HepG2 (cell line): ENCODE data around the gene PLK2. TPM values are rescaled to one million over a fixed set of nuclear protein-coding genes. Genes with fewer than 3 reads are reported as not detected.

Experiments
- ATAC-seq: fragments of 200-7000 bp; cut with Tn5 transposase; 3 replicates; pipeline ENCODE4 v1.9.1; 2020; ENCODE audit warnings: mild to moderate bottlenecking, moderate library complexity
- BruUV-seq: library from RNA; stranded (reverse); fragments of 400-500 nt; replicated peaks from 2 replicates; lab custom pipeline; 2021; lab: Mats Ljungman, UMichigan
- CTCF ChIA-PET: fragments of 300-600 bp; formaldehyde crosslinking; extraction: SDS; loops from one replicate; lab custom pipeline; 2021; ENCODE audit warnings: low total read pairs, inconsistent platforms, low intra/inter-chr PET ratio; lab: Yijun Ruan, JAX
- POLR2A ChIA-PET: fragments of 350-600 bp; sonication (Branson Sonifier 250); formaldehyde crosslinking; loops from one replicate; lab custom pipeline; 2020; ENCODE audit warnings: antibody characterized with exemption, inconsistent platforms; lab: Yijun Ruan, JAX
- DNase-seq: peaks from one replicate; pipeline ENCODE4 v3.0.0-alpha.2; 2015; ENCODE audit warnings: low spot score
- FAIRE-seq: peaks from 3 replicates; lab custom pipeline; 2011; peaks lifted over from hg19 to GRCh38; lab: Jason Lieb, UNC
- H2AFZ ChIP-seq: one replicate; pipeline ENCODE4 v1.6.1; 2011; ENCODE audit warnings: low read length, inconsistent platforms
- H3K27ac ChIP-seq: fragments of 300-600 bp; 3 replicates; pipeline ENCODE4 v1.8.0; 2011; ENCODE audit warnings: mixed run types, mild to moderate bottlenecking, mixed read lengths, low read length, inconsistent platforms; ENCODE audit not compliant: insufficient read depth; ENCODE audit errors: extremely low read length
- H3K27me3 ChIP-seq, 2 experiments: fragments of 200-600 bp in 1 of 2; 2 replicates in 1 of 2; 3 replicates in 1 of 2; pipeline versions ENCODE4 v1.6.0 to v1.8.0; 2011; ENCODE audit warnings: low read length in 2 of 2, mild to moderate bottlenecking in 2 of 2, moderate library complexity in 2 of 2, inconsistent platforms in 1 of 2; ENCODE audit not compliant: insufficient read depth in 2 of 2, control insufficient read depth in 1 of 2
- H3K36me3 ChIP-seq, 2 experiments: fragments of 200-600 bp in 1 of 2; replicated peaks in 1 of 2; 2 replicates in 1 of 2; 3 replicates in 1 of 2; pipeline versions ENCODE4 v1.5.1 to v1.8.0; 2011; ENCODE audit warnings: low read length in 2 of 2, inconsistent platforms in 1 of 2; ENCODE audit not compliant: insufficient read depth in 2 of 2, control insufficient read depth in 1 of 2
- H3K4me1 ChIP-seq: 2 replicates; pipeline ENCODE4 v1.5.1; 2012; ENCODE audit warnings: low read length, inconsistent platforms; ENCODE audit not compliant: insufficient read depth
- H3K4me2 ChIP-seq: 2 replicates; pipeline ENCODE4 v1.6.0; 2011; ENCODE audit warnings: low read depth, low read length, inconsistent platforms
- H3K4me3 ChIP-seq, 3 experiments: fragments of 200-600 bp in 1 of 3; sonication (generic), shearing (Covaris generic) in 1 of 3; replicated peaks in 1 of 3; 2 replicates each; pipeline ENCODE4 v1.5.1; 2011 to 2016; ENCODE audit warnings: low read length in 3 of 3, inconsistent platforms in 2 of 3, low read depth in 2 of 3, mild to moderate bottlenecking in 2 of 3, control low read depth in 1 of 3, mixed read lengths in 1 of 3; ENCODE audit not compliant: insufficient read depth in 1 of 3
- H3K79me2 ChIP-seq: one replicate; pipeline ENCODE4 v1.6.1; 2011; ENCODE audit warnings: low read length, inconsistent platforms; ENCODE audit not compliant: insufficient read depth
- H3K9ac ChIP-seq: 2 replicates; pipeline ENCODE4 v1.6.0; 2011; ENCODE audit warnings: mild to moderate bottlenecking, low read depth, low read length, inconsistent platforms; ENCODE audit not compliant: insufficient read depth
- H3K9me3 ChIP-seq: 2 replicates; pipeline ENCODE4 v1.5.1; 2012; ENCODE audit warnings: mild to moderate bottlenecking, low read length
- H4K20me1 ChIP-seq: 2 replicates; pipeline ENCODE4 v1.6.0; 2011; ENCODE audit warnings: inconsistent platforms, mild to moderate bottlenecking, low read length, moderate library complexity; ENCODE audit not compliant: insufficient read depth
- ATM ChIP-seq: fragments of 450-650 bp; IDR thresholded peaks from 2 replicates; pipeline ENCODE4 v1.7.1; 2017; ENCODE audit warnings: mild to moderate bottlenecking, borderline replicate concordance
- FOXA1 ChIP-seq, 2 experiments: fragments of 450-650 bp in 1 of 2; sonication (generic) in 1 of 2; formaldehyde crosslinking in 1 of 2; IDR thresholded peaks; 2 replicates each; pipeline versions ENCODE4 v1.4.0 to v1.6.1; 2016 to 2020; ENCODE audit warnings: missing genetic modification reagents in 1 of 2
- KLF16 ChIP-seq, 2 experiments: sonication (generic) in 1 of 2; formaldehyde crosslinking in 1 of 2; IDR thresholded peaks; 2 replicates each; pipeline versions ENCODE4 v1.6.1 to v1.8.0; 2016 to 2023; ENCODE audit warnings: missing genetic modification reagents in 2 of 2, missing compliant biosample characterization in 1 of 2
- NCOA5 ChIP-seq: sonication (generic); formaldehyde crosslinking; IDR thresholded peaks from 2 replicates; pipeline ENCODE4 v1.4.0; 2020; ENCODE audit warnings: missing genetic modification reagents
- SOX6 ChIP-seq, 2 experiments: fragments of 450-650 bp in 1 of 2; sonication (generic) in 1 of 2; formaldehyde crosslinking in 1 of 2; IDR thresholded peaks; 2 replicates each; pipeline versions ENCODE4 v1.4.0 to v1.6.1; 2017 to 2020; ENCODE audit warnings: antibody characterized with exemption in 1 of 2, mild to moderate bottlenecking in 1 of 2, missing genetic modification reagents in 1 of 2
- SSRP1 ChIP-seq: IDR thresholded peaks from 2 replicates; pipeline ENCODE4 v1.6.1; 2016; ENCODE audit warnings: control low read depth
- XBP1 ChIP-seq: sonication (generic); formaldehyde crosslinking; IDR thresholded peaks from 2 replicates; pipeline ENCODE4 v1.5.0; 2020; ENCODE audit warnings: missing genetic modification reagents
- WGBS: methylation state at CpG from one replicate; pipeline ENCODE4 v1.1.6; 2017; ENCODE audit warnings: low lambda C conversion rate; 5-methylcytosine and 5-hydroxymethylcytosine counted together
- in situ Hi-C: cut with HindIII; loops from 2 replicates; pipeline ENCODE4 v1.10.0; 2017; ENCODE audit warnings: low pct_unique_long_range_greater_than_20kb; ENCODE audit not compliant: extremely low pct_ligation_motif_present
- intact Hi-C: fragments of 100-400 bp; cut with micrococcal nuclease; formaldehyde crosslinking; loops from one replicate; pipeline ENCODE4 v1.10.0; 2022; ENCODE audit not compliant: unreplicated experiment
- polyA plus RNA-seq, 8 experiments: library from polyadenylated mRNA; depleted of rRNA in 3 of 8; stranded (reverse) in 7 of 8; unstranded in 1 of 8; fragments of >200 nt; fragmentation: Illumina TruSeq in 4 of 8; extraction: Trizol in 4 of 8; gene quantifications; 2 replicates each; pipeline versions ENCODE4 v1.2.1 to v1.2.3, GENCODE V29; 2011 to 2016; ENCODE audit warnings: low read depth in 4 of 8, missing spikeins in 1 of 8, mixed read lengths in 1 of 8; ENCODE audit not compliant: insufficient read depth in 1 of 8
- total RNA-seq, 5 experiments: library from RNA; depleted of rRNA; stranded (reverse); fragments of >200 nt; fragmentation: Illumina TruSeq; extraction: Trizol; gene quantifications; 2 replicates each; pipeline ENCODE4 v1.2.3, GENCODE V29; 2016; ENCODE audit warnings: low read depth in 1 of 5
- TF ChIP-seq, protein P1 (sequence below): sonication (generic); formaldehyde crosslinking; IDR thresholded peaks from 2 replicates; pipeline ENCODE4 v1.5.0; 2020; ENCODE audit warnings: missing genetic modification reagents
- TF ChIP-seq, protein P2 (sequence below): sonication (generic); formaldehyde crosslinking; IDR thresholded peaks from 2 replicates; pipeline ENCODE4 v1.5.0; 2020; ENCODE audit warnings: missing genetic modification reagents, mild to moderate bottlenecking, borderline replicate concordance
- TF ChIP-seq, protein P3 (sequence below): sonication (generic); formaldehyde crosslinking; IDR thresholded peaks from 2 replicates; pipeline ENCODE4 v1.4.0; 2020; ENCODE audit warnings: mild to moderate bottlenecking, low read depth, missing genetic modification reagents
- TF ChIP-seq, protein P4 (sequence below): sonication (generic); formaldehyde crosslinking; IDR thresholded peaks from 2 replicates; pipeline ENCODE4 v1.4.0; 2020; ENCODE audit warnings: missing genetic modification reagents, borderline replicate concordance

PLK2 gene
- total and polyA plus RNA-seq, 2 of the 13 experiments (the other 11 are each of a cell fraction or from before 2014, with no cell fraction given): 9.6 to 29.6 TPM

DNA sequence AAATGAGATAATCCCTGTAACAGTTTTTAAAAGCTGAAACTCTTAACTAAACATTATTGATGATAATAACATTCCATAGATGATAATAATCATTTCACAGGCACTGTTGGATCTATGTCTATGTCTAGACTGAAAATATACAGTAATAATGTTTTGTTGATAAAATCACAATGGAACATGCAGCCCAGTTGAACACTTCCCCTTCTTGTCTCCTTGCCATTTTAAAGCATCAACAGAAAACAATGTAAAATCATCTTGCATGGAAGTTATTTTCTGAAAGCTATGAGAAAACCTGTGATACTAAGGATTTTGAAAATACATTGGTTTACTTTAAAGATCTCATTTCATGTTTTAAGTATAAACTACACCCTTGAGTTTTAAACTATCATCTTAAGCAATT, 33.3 kb upstream of the PLK2 start:
- ATAC-seq: no peak
- Histone ChIP-seq H3K4me1 (no peaks in the 10 kb centered on the region), H3K79me2 (no peaks in the 10 kb centered on the region), H3K36me3 (no peaks in the 10 kb centered on the region), H3K27me3 (no peaks in the 10 kb centered on the region), H3K9ac (no peak overlapping the region), H2AFZ (no peak overlapping the region), H3K9me3 (no peaks in the 10 kb centered on the region), H4K20me1 (no peaks in the 10 kb centered on the region), H3K4me3 (no peak overlapping the region), H3K27ac (no peak overlapping the region), H3K4me2 (no peak overlapping the region)
- TF ChIP-seq XBP1 (CRISPR knock-in tag): no peak
- CTCF ChIA-PET: no interaction called here
- no peak for DNase-seq
- intact Hi-C loops (no loop called here), in situ Hi-C loops (no loop called here)
- no TSS peak for BruUV-seq
- FAIRE-seq: no peak
- POLR2A ChIA-PET: no interaction called here

DNA sequence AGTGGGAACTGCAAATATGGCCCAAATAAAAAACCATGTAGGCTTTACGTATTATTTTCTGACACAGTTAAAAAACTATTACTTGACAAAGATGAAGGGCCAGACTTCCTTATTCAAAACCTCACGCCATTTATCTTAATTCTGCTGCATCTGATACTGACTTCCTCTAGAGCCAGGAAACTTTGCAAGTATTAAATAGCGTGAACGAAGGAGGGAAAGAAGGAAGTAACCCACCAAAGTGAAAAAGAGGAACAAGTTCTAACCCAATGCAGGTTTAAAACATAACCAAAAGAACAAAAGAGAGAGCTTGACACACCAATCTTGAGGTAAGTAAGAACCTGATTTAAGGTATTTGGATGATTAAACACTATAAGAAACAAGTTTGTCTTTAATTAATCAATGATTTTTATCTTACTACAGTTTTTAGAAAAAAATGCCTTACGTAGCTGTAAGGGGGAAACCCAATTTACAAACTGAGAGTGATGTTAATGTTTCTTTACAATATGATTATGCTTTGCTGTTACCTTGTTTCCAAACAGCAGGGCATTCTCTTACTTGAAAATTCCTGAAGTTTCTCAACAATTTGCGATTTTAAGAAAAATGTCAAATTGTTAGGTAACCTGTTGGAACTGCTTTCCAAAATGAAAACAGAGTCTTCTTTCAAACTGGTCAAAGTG, 31.5 kb upstream of the PLK2 start, which contains the start of gene GAPT:
Gene GAPT (plus strand): TSS at position 220 of the 677 bp plus-strand sequence. CDS start 3,102 bp downstream, outside the sequence.
- ATAC-seq: no peak
- intact Hi-C loops: no loop called here
- TF ChIP-seq NCOA5 (no peak), SSRP1 (CRISPR knock-in tag) (no peak), KLF16 (CRISPR knock-in tag; IDR thresholded peaks at IDR 0.05) (no peak), SOX6 (IDR thresholded peaks at IDR 0.05) (no peak), SOX6 (CRISPR knock-in tag; IDR thresholded peaks at IDR 0.05) (no peak), ATM (no peak), FOXA1 (IDR thresholded peaks at IDR 0.05) (no peak), FOXA1 (CRISPR knock-in tag; IDR thresholded peaks at IDR 0.05) (no peak)
- TF ChIP-seq, protein P1, sequence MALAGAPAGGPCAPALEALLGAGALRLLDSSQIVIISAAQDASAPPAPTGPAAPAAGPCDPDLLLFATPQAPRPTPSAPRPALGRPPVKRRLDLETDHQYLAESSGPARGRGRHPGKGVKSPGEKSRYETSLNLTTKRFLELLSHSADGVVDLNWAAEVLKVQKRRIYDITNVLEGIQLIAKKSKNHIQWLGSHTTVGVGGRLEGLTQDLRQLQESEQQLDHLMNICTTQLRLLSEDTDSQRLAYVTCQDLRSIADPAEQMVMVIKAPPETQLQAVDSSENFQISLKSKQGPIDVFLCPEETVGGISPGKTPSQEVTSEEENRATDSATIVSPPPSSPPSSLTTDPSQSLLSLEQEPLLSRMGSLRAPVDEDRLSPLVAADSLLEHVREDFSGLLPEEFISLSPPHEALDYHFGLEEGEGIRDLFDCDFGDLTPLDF (CRISPR knock-in tag): no peak
- TF ChIP-seq, protein P2, sequence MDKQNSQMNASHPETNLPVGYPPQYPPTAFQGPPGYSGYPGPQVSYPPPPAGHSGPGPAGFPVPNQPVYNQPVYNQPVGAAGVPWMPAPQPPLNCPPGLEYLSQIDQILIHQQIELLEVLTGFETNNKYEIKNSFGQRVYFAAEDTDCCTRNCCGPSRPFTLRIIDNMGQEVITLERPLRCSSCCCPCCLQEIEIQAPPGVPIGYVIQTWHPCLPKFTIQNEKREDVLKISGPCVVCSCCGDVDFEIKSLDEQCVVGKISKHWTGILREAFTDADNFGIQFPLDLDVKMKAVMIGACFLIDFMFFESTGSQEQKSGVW: no peak
- TF ChIP-seq, protein P3, sequence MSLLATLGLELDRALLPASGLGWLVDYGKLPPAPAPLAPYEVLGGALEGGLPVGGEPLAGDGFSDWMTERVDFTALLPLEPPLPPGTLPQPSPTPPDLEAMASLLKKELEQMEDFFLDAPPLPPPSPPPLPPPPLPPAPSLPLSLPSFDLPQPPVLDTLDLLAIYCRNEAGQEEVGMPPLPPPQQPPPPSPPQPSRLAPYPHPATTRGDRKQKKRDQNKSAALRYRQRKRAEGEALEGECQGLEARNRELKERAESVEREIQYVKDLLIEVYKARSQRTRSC (CRISPR knock-in tag): no peak
- TF ChIP-seq, protein P4, sequence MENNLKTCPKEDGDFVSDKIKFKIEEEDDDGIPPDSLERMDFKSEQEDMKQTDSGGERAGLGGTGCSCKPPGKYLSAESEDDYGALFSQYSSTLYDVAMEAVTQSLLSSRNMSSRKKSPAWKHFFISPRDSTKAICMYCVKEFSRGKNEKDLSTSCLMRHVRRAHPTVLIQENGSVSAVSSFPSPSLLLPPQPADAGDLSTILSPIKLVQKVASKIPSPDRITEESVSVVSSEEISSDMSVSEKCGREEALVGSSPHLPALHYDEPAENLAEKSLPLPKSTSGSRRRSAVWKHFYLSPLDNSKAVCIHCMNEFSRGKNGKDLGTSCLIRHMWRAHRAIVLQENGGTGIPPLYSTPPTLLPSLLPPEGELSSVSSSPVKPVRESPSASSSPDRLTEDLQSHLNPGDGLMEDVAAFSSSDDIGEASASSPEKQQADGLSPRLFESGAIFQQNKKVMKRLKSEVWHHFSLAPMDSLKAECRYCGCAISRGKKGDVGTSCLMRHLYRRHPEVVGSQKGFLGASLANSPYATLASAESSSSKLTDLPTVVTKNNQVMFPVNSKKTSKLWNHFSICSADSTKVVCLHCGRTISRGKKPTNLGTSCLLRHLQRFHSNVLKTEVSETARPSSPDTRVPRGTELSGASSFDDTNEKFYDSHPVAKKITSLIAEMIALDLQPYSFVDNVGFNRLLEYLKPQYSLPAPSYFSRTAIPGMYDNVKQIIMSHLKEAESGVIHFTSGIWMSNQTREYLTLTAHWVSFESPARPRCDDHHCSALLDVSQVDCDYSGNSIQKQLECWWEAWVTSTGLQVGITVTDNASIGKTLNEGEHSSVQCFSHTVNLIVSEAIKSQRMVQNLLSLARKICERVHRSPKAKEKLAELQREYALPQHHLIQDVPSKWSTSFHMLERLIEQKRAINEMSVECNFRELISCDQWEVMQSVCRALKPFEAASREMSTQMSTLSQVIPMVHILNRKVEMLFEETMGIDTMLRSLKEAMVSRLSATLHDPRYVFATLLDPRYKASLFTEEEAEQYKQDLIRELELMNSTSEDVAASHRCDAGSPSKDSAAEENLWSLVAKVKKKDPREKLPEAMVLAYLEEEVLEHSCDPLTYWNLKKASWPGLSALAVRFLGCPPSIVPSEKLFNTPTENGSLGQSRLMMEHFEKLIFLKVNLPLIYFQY (CRISPR knock-in tag): no peak

More for the DNA sequence above, 31.5 kb upstream of the PLK2 start, which contains the start of gene GAPT:
- H3K9ac ChIP-seq: no peak within 1 kb of the TSS
- H3K79me2 ChIP-seq: no peaks in the 10 kb centered on the region
- no peak within 1 kb of the TSS for H3K4me2 ChIP-seq
- DNase-seq (no peak), FAIRE-seq (no peak)
- no TSS peak for BruUV-seq
- H3K36me3 ChIP-seq: no peaks in the 10 kb centered on the region
- no peaks in the 10 kb centered on the region for H3K9me3 ChIP-seq
- WGBS: 14% methylated on average over 6 of the region's 6 CpGs
- in situ Hi-C loops: no loop called here
- CTCF ChIA-PET: no interaction called here
- H2AFZ ChIP-seq: no peak within 1 kb of the TSS
- H3K4me3 ChIP-seq: no peak within 1 kb of the TSS
- no peak within 1 kb of the TSS for H3K27ac ChIP-seq
- H3K27me3 ChIP-seq: no peaks in the 10 kb centered on the region
- no peaks in the 10 kb centered on the region for H4K20me1 ChIP-seq
- H3K4me1 ChIP-seq: no peaks in the 10 kb centered on the region
- POLR2A ChIA-PET: no interaction called here
